HG02588 (cell line): ENCODE data around the gene PRKAR2A.
"Not testable (repeated sequence)": the region's sequence is repeated elsewhere in the genome, so short reads cannot be mapped to it uniquely, and the experiment has no call there.

Experiments
- ATAC-seq: cut with Tn5 transposase; IDR thresholded peaks from one replicate; pipeline ENCODE4 v1.9.1; 2021; ENCODE audit warnings: mild to moderate bottlenecking, moderate library complexity; ENCODE audit not compliant: unreplicated experiment

The PRKAR2A gene

GRCh38 chr3:48735075-48735767 lies 112.5 kb downstream of the PRKAR2A start:
- ATAC-seq = not testable (repeated sequence)

DNA sequence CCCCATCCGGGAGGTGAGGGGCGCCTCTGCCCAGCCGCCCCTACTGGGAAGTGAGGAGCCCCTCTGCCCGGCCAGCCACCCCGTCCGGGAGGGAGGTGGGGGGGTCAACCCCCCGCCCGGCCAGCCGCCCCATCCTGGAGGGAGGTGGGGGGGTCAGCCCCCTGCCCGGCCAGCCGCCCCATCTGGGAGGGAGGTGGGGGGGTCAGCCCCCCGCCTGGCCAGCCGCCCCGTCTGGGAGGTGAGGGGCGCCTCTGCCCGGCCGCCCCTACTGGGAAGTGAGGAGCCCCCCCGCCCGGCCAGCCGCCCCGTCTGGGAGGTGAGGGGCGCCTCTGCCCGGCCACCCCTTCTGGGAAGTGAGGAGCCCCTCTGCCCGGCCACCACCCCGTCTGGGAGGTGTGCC lies 113.1 kb downstream of the PRKAR2A start:
- ATAC-seq = not testable (repeated sequence)

DNA sequence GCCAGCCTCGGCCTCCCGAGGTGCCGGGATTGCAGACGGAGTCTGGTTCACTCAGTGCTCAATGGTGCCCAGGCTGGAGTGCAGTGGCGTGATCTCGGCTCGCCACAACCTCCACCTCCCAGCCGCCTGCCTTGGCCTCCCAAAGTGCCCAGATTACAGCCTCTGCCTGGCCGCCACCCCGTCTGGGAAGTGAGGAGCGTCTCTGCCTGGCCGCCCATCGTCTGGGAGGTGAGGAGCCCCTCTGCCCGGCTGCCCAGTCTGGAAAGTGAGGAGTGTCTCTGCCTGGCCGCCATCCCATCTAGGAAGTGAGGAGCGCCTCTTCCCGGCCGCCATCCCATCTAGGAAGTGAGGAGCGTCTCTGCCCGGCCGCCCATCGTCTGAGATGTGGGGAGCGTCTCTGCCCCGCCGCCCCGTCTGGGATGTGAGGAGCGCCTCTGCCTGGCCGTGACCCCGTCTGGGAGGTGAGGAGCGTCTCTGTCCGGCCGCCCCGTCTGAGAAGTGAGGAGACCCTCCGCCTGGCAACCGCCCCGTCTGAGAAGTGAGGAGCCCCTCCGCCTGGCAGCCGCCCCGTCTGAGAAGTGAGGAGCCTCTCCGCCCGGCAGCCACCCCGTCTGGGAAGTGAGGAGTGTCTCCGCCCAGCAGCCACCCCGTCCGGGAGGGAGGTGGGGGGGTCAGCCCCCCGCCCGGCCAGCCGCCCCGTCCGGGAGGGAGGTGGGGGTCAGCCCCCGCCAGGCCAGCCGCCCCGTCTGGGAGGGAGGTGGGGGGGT lies 113.7 kb downstream of the PRKAR2A start:
- not testable (repeated sequence) for ATAC-seq

- ATAC-seq = no peak
Measured at GRCh38 chr3:48727511-48727910, 120.2 kb downstream of the PRKAR2A start.

GRCh38 chr3:48725185-48725855 lies 122.4 kb downstream of the PRKAR2A start:
- ATAC-seq = not testable (repeated sequence)

GRCh38 chr3:48723725-48724124 lies 123.9 kb downstream of the PRKAR2A start:
- ATAC-seq = no peak

- ATAC-seq = not testable (repeated sequence)
Measured at GRCh38 chr3:48723293-48723692, 124.4 kb downstream of the PRKAR2A start.

DNA sequence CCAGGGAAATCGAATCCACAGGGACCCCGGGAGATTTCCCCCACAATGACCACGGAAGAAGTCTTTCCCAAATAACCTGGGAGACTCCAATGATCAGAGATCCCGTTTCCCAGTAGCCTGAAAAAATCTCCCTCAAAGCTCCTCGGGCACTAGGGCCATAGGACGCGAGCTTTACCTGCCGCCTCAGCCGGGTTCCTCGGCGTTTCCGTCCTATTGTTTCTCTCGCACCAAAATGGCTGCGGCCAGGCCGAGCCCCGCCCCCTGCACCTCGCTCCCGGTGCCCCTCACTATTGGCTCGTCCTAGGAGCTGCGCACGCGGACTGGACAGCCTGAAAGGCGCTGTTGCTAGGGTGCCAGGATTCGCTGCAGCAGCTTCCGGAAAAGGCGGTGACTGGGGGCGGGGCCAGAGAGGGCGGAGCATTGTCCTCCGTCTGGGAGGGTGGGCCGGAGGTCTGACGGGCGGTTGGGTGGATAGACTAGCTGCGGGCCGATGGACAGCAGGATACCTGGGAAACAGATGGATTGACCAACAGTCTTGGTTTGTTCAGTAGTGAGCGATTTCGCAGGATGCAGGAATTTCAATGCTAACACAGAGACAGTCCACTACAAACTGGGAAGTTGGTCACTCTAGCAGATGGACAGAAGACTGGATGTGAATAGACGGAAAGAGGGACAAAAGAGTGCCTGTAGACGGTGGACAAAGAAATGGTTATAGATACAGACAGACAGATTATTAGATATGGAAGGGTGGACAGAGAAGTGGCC lies 130.5 kb downstream of the PRKAR2A start, which contains the start of gene IP6K2:
Gene IP6K2, minus strand, starts transcription at position 240 of the 765 bp plus-strand sequence. CDS start 21,930 bp downstream, outside the sequence.
- peak; percentile 96 for ATAC-seq

GRCh38 chr3:48716508-48716981 lies 131.1 kb downstream of the PRKAR2A start:
- ATAC-seq = no peak

DNA sequence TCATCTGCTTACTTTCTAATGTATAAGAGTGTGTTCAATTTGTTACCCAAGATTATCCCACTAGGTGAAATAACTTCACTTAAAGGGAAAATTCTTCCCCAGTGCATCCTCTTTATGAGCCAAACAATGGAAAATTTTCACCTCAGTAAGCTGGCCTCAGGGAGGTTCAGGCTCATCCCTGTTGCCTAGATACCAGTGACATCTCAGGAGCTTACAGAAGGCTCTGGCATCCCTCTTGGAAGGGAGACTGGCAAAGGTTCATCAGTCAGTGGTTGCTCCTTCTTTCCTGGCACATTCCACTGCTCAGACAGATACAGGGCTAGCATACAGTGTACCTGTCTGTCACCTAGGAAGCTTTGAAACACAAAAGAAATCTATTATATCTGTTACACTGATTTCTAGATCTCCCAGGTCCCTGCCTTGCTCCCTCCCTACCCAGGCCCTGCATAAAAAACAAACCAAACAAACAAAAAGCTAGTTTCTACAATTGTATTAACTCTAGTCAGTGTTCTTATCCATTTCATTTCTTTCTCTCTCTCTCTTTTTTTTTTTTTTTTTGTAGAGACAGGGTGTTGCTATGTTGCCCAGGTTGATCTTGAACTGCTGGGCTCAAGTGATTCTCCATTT lies 132.4 kb downstream of the PRKAR2A start:
- ATAC-seq = no peak

- no peak for ATAC-seq
Measured at GRCh38 chr3:48711727-48712126, 135.9 kb downstream of the PRKAR2A start.

GRCh38 chr3:48709051-48709461 lies 138.6 kb downstream of the PRKAR2A start:
- no peak for ATAC-seq

GRCh38 chr3:48708481-48708889 lies 139.2 kb downstream of the PRKAR2A start:
- ATAC-seq = no peak

- no peak for ATAC-seq
Measured at GRCh38 chr3:48707157-48707556, 140.5 kb downstream of the PRKAR2A start.

- ATAC-seq = no peak
Measured at GRCh38 chr3:48702320-48702920, 145.3 kb downstream of the PRKAR2A start.

- ATAC-seq = no peak
Measured at GRCh38 chr3:48700731-48701405, 146.8 kb downstream of the PRKAR2A start.

- ATAC-seq = no peak
Measured at GRCh38 chr3:48698891-48699290, 148.8 kb downstream of the PRKAR2A start.

DNA sequence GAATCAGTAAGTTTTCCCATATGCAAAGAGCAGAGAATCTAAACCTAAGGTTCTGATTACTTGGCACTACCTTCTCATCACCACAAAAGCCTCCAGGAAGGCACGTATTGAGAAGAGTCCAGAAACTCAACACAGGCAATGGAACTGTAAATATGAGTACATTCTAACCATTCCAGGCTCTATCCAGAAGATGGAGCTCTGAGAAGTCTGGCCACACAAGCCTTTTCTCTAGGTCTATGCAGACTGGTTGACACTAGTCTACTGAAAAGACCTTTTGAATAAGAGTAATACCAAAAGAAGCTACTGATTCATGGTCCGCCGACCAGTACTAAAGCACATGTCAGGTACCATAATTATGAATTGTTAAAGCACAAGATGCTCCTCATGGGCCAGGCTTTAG lies 149.7 kb downstream of the PRKAR2A start:
- no peak for ATAC-seq

DNA sequence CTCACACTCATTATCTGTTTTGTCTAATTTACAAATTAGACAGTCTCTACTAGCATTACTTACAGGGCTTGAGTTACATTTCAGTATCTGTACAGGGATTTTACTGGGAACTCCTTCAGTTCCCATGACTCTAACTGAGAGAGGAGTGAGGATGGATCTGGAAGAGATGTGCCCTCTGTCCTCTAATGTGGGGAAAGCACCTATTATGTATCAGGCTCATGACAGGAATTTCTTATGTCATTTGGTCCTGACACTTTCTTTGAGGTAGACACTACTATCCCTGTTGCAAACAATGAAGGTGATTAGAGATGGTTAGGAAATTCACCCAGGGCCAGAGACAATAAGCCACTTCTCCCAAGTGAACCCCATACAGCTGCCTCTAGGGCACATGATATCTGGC lies 151.1 kb downstream of the PRKAR2A start:
- ATAC-seq = no peak
